ENCODE data around the gene ABCA13.

DNA sequence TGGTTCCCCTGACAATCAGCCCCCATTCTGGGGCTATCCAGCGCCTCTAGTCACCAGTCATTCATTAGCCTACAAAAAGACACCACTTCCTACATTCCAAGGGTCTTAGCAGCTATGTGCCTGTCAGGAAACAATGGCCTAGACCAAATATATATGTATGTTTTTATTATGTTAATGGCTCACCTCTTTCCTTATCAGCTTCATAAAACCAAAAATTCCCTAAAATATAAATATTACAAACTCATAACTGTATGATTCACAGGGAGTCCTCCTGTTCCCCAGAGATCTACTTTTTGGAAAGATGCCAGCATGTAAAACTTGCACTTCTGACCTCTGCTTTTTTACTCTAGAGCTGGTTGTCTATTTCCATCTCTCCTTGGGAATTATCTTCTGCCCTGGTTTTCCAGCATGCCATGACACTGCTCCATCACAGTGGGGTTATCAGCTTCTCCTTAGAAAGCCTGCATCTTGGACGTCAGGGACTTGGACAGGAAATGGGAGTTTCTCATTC lies 79.2 kb downstream of the ABCA13 start:
- TF ChIP-seq, protein P1, sequence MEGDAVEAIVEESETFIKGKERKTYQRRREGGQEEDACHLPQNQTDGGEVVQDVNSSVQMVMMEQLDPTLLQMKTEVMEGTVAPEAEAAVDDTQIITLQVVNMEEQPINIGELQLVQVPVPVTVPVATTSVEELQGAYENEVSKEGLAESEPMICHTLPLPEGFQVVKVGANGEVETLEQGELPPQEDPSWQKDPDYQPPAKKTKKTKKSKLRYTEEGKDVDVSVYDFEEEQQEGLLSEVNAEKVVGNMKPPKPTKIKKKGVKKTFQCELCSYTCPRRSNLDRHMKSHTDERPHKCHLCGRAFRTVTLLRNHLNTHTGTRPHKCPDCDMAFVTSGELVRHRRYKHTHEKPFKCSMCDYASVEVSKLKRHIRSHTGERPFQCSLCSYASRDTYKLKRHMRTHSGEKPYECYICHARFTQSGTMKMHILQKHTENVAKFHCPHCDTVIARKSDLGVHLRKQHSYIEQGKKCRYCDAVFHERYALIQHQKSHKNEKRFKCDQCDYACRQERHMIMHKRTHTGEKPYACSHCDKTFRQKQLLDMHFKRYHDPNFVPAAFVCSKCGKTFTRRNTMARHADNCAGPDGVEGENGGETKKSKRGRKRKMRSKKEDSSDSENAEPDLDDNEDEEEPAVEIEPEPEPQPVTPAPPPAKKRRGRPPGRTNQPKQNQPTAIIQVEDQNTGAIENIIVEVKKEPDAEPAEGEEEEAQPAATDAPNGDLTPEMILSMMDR (conservative IDR thresholded peaks at IDR 0.05) = no peak
- no peak for TF ChIP-seq ZFX (IDR thresholded peaks at IDR 0.05)
